Measurements from ENCODE around the gene COL5A1.

COL5A1 gene

GRCh38 chr9:134721344-134721743 is 79.7 kb downstream of the COL5A1 start:
- no peaks in the 10 kb centered on the region for H3K4me1 ChIP-seq (ENCODE audit: insufficient read depth, low read length, severe bottlenecking)
- no peaks in the 10 kb centered on the region for H3K9me2 ChIP-seq (ENCODE audit: low read depth, low read length)
- no peaks in the 10 kb centered on the region for H3K9me3 ChIP-seq (ENCODE audit: low read length)
- H3K27me3 ChIP-seq (ENCODE audit: insufficient read depth, low read length) = no peaks in the 10 kb centered on the region
- no peaks in the 10 kb centered on the region for H3K79me2 ChIP-seq (ENCODE audit: insufficient read depth, low read length)
- H3K4me3 ChIP-seq (ENCODE audit: low read depth, low read length, poor library complexity, severe bottlenecking) = no peak overlapping the region
- H4K20me1 ChIP-seq (ENCODE audit: insufficient read depth, low read length) = no peaks in the 10 kb centered on the region
- no peak overlapping the region for H3K27ac ChIP-seq (ENCODE audit: low read depth, low read length, poor library complexity, severe bottlenecking)
- no peak overlapping the region for H3K9ac ChIP-seq (ENCODE audit: low read length)
- no peaks in the 10 kb centered on the region for H3K36me3 ChIP-seq (ENCODE audit: insufficient read depth, low read length)
- no peak for TF ChIP-seq EZH2 (IDR thresholded peaks at IDR 0.05; ENCODE audit: borderline replicate concordance, low read length)
- no peak for TF ChIP-seq CTCF (IDR thresholded peaks at IDR 0.05; ENCODE audit: low read length)
- H3K4me2 ChIP-seq (ENCODE audit: low read length) = no peak overlapping the region
- H2AFZ ChIP-seq (ENCODE audit: low read length) = no peak overlapping the region
- no peaks in the 10 kb centered on the region for H3F3A ChIP-seq (ENCODE audit: insufficient read depth, low read length)

- H3K4me2 ChIP-seq (ENCODE audit: low read length) = no peak overlapping the region
- no peaks in the 10 kb centered on the region for H3K36me3 ChIP-seq (ENCODE audit: insufficient read depth, low read length)
- H3F3A ChIP-seq (ENCODE audit: insufficient read depth, low read length) = no peaks in the 10 kb centered on the region
- H3K4me1 ChIP-seq (ENCODE audit: insufficient read depth, low read length, severe bottlenecking) = no peaks in the 10 kb centered on the region
- no peak overlapping the region for H3K4me3 ChIP-seq (ENCODE audit: low read depth, low read length, poor library complexity, severe bottlenecking)
- no peak overlapping the region for H3K9ac ChIP-seq (ENCODE audit: low read length)
- no peak overlapping the region for H2AFZ ChIP-seq (ENCODE audit: low read length)
- H3K27me3 ChIP-seq (ENCODE audit: insufficient read depth, low read length) = no peaks in the 10 kb centered on the region
- no peaks in the 10 kb centered on the region for H3K9me3 ChIP-seq (ENCODE audit: low read length)
- H3K27ac ChIP-seq (ENCODE audit: low read depth, low read length, poor library complexity, severe bottlenecking) = no peak overlapping the region
- H3K9me2 ChIP-seq (ENCODE audit: low read depth, low read length) = no peaks in the 10 kb centered on the region
- H4K20me1 ChIP-seq (ENCODE audit: insufficient read depth, low read length) = no peaks in the 10 kb centered on the region
- H3K79me2 ChIP-seq (ENCODE audit: insufficient read depth, low read length) = no peaks in the 10 kb centered on the region
- no peak for TF ChIP-seq CTCF (IDR thresholded peaks at IDR 0.05; ENCODE audit: low read length)
These were observed 80.6 kb downstream of the COL5A1 start for GRCh38 chr9:134722120-134722701.

GRCh38 chr9:134723037-134723436 is 81.4 kb downstream of the COL5A1 start:
- Histone ChIP-seq H4K20me1 (ENCODE audit: insufficient read depth, low read length) (no peaks in the 10 kb centered on the region), H3K27me3 (ENCODE audit: insufficient read depth, low read length) (no peaks in the 10 kb centered on the region), H3K4me1 (ENCODE audit: insufficient read depth, low read length, severe bottlenecking) (no peaks in the 10 kb centered on the region), H3K9ac (ENCODE audit: low read length) (no peak overlapping the region), H3F3A (ENCODE audit: insufficient read depth, low read length) (no peaks in the 10 kb centered on the region), H3K4me3 (ENCODE audit: low read depth, low read length, poor library complexity, severe bottlenecking) (no peak overlapping the region), H3K9me3 (ENCODE audit: low read length) (no peaks in the 10 kb centered on the region), H2AFZ (ENCODE audit: low read length) (no peak overlapping the region), H3K9me2 (ENCODE audit: low read depth, low read length) (no peaks in the 10 kb centered on the region), H3K27ac (ENCODE audit: low read depth, low read length, poor library complexity, severe bottlenecking) (no peak overlapping the region), H3K79me2 (ENCODE audit: insufficient read depth, low read length) (no peaks in the 10 kb centered on the region), H3K36me3 (ENCODE audit: insufficient read depth, low read length) (no peaks in the 10 kb centered on the region), H3K4me2 (ENCODE audit: low read length) (no peak overlapping the region)
- TF ChIP-seq EZH2 (IDR thresholded peaks at IDR 0.05; ENCODE audit: borderline replicate concordance, low read length) (no peak), CTCF (IDR thresholded peaks at IDR 0.05; ENCODE audit: low read length) (no peak)

Measured in OCI-LY1 (cell line).